HepG2 (cell line): Measurements from ENCODE around the gene RRBP1. TPM values are rescaled to one million over a fixed set of nuclear protein-coding genes. Genes with fewer than 3 reads are reported as not detected.

Experiments
- HOXA3 ChIP-seq: sonication (generic); formaldehyde crosslinking; IDR thresholded peaks from 2 replicates; pipeline ENCODE4 v1.5.0; 2020; ENCODE audit warnings: missing genetic modification reagents
- KLF13 ChIP-seq: sonication (generic); formaldehyde crosslinking; IDR thresholded peaks from 2 replicates; pipeline ENCODE4 v1.4.0; 2020; ENCODE audit warnings: mild to moderate bottlenecking, missing genetic modification reagents
- NFIB ChIP-seq: sonication (generic); formaldehyde crosslinking; IDR thresholded peaks from 2 replicates; pipeline ENCODE4 v1.9.0; 2021; ENCODE audit warnings: missing genetic modification reagents, mild to moderate bottlenecking, borderline replicate concordance
- RBM39 ChIP-seq: fragments of 200-400 bp; formaldehyde crosslinking; IDR thresholded peaks from one replicate; pipeline ENCODE4 v1.6.1; 2018; ENCODE audit warnings: antibody characterized with exemption, mild to moderate bottlenecking, low read depth, low read length; ENCODE audit not compliant: poor library complexity, severe bottlenecking
- STAG1 ChIP-seq: sonication (generic); formaldehyde crosslinking; IDR thresholded peaks from 2 replicates; pipeline ENCODE4 v1.4.0; 2020; ENCODE audit warnings: missing genetic modification reagents
- ZNF746 ChIP-seq: sonication (generic); formaldehyde crosslinking; IDR thresholded peaks from 2 replicates; pipeline ENCODE4 v1.8.0; 2022; ENCODE audit warnings: mild to moderate bottlenecking, missing genetic modification reagents
- polyA plus RNA-seq, 8 experiments: library from polyadenylated mRNA; depleted of rRNA in 3 of 8; stranded (reverse) in 7 of 8; unstranded in 1 of 8; fragments of >200 nt; fragmentation: Illumina TruSeq in 4 of 8; extraction: Trizol in 4 of 8; gene quantifications; 2 replicates each; pipeline versions ENCODE4 v1.2.1 to v1.2.3, GENCODE V29; 2011 to 2016; ENCODE audit warnings: low read depth in 4 of 8, missing spikeins in 1 of 8, mixed read lengths in 1 of 8; ENCODE audit not compliant: insufficient read depth in 1 of 8
- total RNA-seq, 5 experiments: library from RNA; depleted of rRNA; stranded (reverse); fragments of >200 nt; fragmentation: Illumina TruSeq; extraction: Trizol; gene quantifications; 2 replicates each; pipeline ENCODE4 v1.2.3, GENCODE V29; 2016; ENCODE audit warnings: low read depth in 1 of 5
- TF ChIP-seq, protein P1 (sequence below): sonication (generic); formaldehyde crosslinking; IDR thresholded peaks from 2 replicates; pipeline ENCODE4 v1.4.0; 2020; ENCODE audit warnings: missing genetic modification reagents, borderline replicate concordance
- TF ChIP-seq, protein P2 (sequence below): sonication (generic); formaldehyde crosslinking; IDR thresholded peaks from 2 replicates; pipeline ENCODE4 v1.5.0; 2020; ENCODE audit warnings: missing genetic modification reagents
- TF ChIP-seq, protein P3 (sequence below), 2 experiments: fragments of 450-650 bp in 1 of 2; sonication (generic) in 1 of 2; formaldehyde crosslinking; IDR thresholded peaks; 2 replicates each; pipeline versions ENCODE4 v1.5.0 to v1.8.0; 2020 to 2022; ENCODE audit warnings: mild to moderate bottlenecking in 1 of 2, missing genetic modification reagents in 1 of 2

The RRBP1 gene
- total and polyA plus RNA-seq, 2 of the 13 experiments (the other 11 are each of a cell fraction or from before 2014, with no cell fraction given), result 150 to 222 TPM

DNA sequence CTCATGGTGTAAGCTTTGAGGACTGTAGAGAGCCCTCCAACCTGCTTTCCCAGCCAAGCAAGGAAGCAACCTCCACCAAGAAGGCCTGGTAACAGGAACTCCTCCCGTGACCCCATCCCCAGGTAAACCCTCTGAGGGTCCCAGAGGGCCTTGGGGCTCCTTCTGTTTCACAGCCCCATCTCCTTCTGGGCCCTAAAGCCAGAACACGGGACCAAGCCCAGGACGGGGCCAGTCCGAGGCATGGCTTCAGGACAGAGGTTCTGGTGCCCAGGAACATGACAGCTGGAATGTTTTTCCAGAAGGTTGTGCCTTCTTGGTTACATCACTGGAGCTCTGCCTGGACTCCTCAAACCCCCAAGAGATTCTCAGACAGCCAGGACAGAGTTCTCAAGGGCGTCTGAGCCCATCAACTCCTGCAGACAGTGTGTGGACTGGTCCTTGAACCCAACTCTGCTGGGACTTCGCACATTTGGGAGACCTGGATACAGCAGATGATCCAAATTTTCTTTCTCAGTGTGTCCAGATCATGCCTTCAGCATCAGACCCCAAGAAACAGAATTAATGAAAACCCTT is 43.1 kb downstream of the RRBP1 start (continued):
- TF ChIP-seq, protein P1, sequence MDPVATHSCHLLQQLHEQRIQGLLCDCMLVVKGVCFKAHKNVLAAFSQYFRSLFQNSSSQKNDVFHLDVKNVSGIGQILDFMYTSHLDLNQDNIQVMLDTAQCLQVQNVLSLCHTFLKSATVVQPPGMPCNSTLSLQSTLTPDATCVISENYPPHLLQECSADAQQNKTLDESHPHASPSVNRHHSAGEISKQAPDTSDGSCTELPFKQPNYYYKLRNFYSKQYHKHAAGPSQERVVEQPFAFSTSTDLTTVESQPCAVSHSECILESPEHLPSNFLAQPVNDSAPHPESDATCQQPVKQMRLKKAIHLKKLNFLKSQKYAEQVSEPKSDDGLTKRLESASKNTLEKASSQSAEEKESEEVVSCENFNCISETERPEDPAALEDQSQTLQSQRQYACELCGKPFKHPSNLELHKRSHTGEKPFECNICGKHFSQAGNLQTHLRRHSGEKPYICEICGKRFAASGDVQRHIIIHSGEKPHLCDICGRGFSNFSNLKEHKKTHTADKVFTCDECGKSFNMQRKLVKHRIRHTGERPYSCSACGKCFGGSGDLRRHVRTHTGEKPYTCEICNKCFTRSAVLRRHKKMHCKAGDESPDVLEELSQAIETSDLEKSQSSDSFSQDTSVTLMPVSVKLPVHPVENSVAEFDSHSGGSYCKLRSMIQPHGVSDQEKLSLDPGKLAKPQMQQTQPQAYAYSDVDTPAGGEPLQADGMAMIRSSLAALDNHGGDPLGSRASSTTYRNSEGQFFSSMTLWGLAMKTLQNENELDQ (CRISPR knock-in tag), result no peak
- TF ChIP-seq RBM39 (peak; percentile 15), NFIB (no peak), STAG1 (CRISPR knock-in tag) (no peak), KLF13 (no peak), HOXA3 (no peak), ZNF746 (CRISPR knock-in tag) (no peak)
- TF ChIP-seq, protein P2, sequence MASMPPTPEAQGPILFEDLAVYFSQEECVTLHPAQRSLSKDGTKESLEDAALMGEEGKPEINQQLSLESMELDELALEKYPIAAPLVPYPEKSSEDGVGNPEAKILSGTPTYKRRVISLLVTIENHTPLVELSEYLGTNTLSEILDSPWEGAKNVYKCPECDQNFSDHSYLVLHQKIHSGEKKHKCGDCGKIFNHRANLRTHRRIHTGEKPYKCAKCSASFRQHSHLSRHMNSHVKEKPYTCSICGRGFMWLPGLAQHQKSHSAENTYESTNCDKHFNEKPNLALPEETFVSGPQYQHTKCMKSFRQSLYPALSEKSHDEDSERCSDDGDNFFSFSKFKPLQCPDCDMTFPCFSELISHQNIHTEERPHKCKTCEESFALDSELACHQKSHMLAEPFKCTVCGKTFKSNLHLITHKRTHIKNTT (CRISPR knock-in tag), result no peak
- TF ChIP-seq, protein P3, sequence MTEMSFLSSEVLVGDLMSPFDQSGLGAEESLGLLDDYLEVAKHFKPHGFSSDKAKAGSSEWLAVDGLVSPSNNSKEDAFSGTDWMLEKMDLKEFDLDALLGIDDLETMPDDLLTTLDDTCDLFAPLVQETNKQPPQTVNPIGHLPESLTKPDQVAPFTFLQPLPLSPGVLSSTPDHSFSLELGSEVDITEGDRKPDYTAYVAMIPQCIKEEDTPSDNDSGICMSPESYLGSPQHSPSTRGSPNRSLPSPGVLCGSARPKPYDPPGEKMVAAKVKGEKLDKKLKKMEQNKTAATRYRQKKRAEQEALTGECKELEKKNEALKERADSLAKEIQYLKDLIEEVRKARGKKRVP (CRISPR knock-in tag; IDR thresholded peaks at IDR 0.05), result no peak
